Uterus (tissue), 4 donors: Measurements from ENCODE around the gene TLE1. TPM values are rescaled to one million over a fixed set of nuclear protein-coding genes. Genes with fewer than 3 reads are reported as not detected.

Experiments
- DNase-seq, 2 donors: peaks; one replicate each; pipeline ENCODE4 v3.0.0-alpha.2; 2019 to 2020
- H3K27ac ChIP-seq, 2 donors: fragments of 200-600 bp; sonication (generic); 1 replicate in 1 of 2; 2 replicates in 1 of 2; pipeline ENCODE4 v1.5.1; 2016 to 2018
- H3K27me3 ChIP-seq, 2 donors: fragments of 200-600 bp; sonication (generic); one replicate each; pipeline ENCODE4 v1.5.1; 2018 to 2019; ENCODE audit warnings: control low read depth in 1 of 2
- H3K36me3 ChIP-seq, 2 donors: fragments of 200-600 bp; sonication (generic); one replicate each; pipeline ENCODE4 v1.5.1; 2019; ENCODE audit warnings: control low read depth in 1 of 2
- H3K4me1 ChIP-seq, 2 donors: fragments of 200-600 bp; sonication (generic); one replicate each; pipeline ENCODE4 v1.5.1; 2018 to 2019; ENCODE audit warnings: control low read depth in 1 of 2
- H3K4me3 ChIP-seq, 2 donors: fragments of 200-600 bp; sonication (generic); 1 replicate in 1 of 2; 2 replicates in 1 of 2; pipeline ENCODE4 v1.5.1; 2018 to 2019; ENCODE audit warnings: mild to moderate bottlenecking in 1 of 2
- H3K9me3 ChIP-seq, 2 donors: fragments of 200-600 bp; sonication (generic); one replicate each; pipeline ENCODE4 v1.5.1; 2019; ENCODE audit warnings: control low read depth in 1 of 2
- CTCF ChIP-seq, 4 experiments: fragments of 200-600 bp in 2 of 4; fragments of 450-650 bp in 2 of 4; sonication (generic) in 2 of 4; IDR thresholded peaks; one replicate each; pipeline ENCODE4 v1.5.1; 2016 to 2019; ENCODE audit warnings: antibody characterized with exemption in 4 of 4, mild to moderate bottlenecking in 2 of 4, moderate library complexity in 1 of 4
- POLR2A ChIP-seq, 2 donors: fragments of 450-650 bp; IDR thresholded peaks; one replicate each; pipeline ENCODE4 v1.6.1; 2016; ENCODE audit warnings: antibody characterized with exemption in 2 of 2, mild to moderate bottlenecking in 1 of 2, moderate library complexity in 1 of 2
- intact Hi-C: fragments of 100-400 bp; cut with DNase I; formaldehyde crosslinking; loops from one replicate; pipeline ENCODE4 v1.15.1; 2023; ENCODE audit warnings: low total_unique reads
- total RNA-seq, 4 donors: library from RNA; depleted of rRNA in 3 of 4; stranded (reverse); fragments of >200 nt in 3 of 4; gene quantifications; one replicate each; pipeline versions ENCODE4 v1.1.0 to v1.2.4, GENCODE V29; 2014 to 2023
- donor health status: DM: yes; HTN: yes; CAD: no.

TLE1 gene
- total RNA-seq, 4 donors from 2014 or later: 31.0 to 124 (median 62.6) TPM

- DNase-seq: no peak
- intact Hi-C loops: no loop called here
These were observed 125.6 kb downstream of the TLE1 start for GRCh38 chr9:81563739-81564138.

GRCh38 chr9:81563020-81563407 is 126.3 kb downstream of the TLE1 start:
- no peak for TF ChIP-seq POLR2A (IDR thresholded peaks at IDR 0.05)
- no peak for TF ChIP-seq CTCF (IDR thresholded peaks at IDR 0.05)
- Histone ChIP-seq H3K4me3 (no peak overlapping the region), H3K36me3 (no peaks in the 10 kb centered on the region), H3K4me1 (no peaks in the 10 kb centered on the region), H3K27me3 (no peaks in the 10 kb centered on the region), H3K27ac (no peak overlapping the region), H3K9me3 (no peaks in the 10 kb centered on the region)
- DNase-seq: no peak
- intact Hi-C loops: no loop called here

More at GRCh38 chr9:81563739-81564138, 125.6 kb downstream of the TLE1 start:
- H3K4me1 ChIP-seq: no peaks in the 10 kb centered on the region
- H3K27me3 ChIP-seq: no peaks in the 10 kb centered on the region
- no peak for TF ChIP-seq POLR2A (IDR thresholded peaks at IDR 0.05)
- TF ChIP-seq CTCF (IDR thresholded peaks at IDR 0.05): no peak
- no peak overlapping the region for H3K4me3 ChIP-seq
- H3K27ac ChIP-seq: no peak overlapping the region
- H3K36me3 ChIP-seq: no peaks in the 10 kb centered on the region
- no peaks in the 10 kb centered on the region for H3K9me3 ChIP-seq

GRCh38 chr9:81562231-81563019 is 126.9 kb downstream of the TLE1 start:
- H3K4me3 ChIP-seq: no peak overlapping the region
- TF ChIP-seq POLR2A (IDR thresholded peaks at IDR 0.05) (no peak), CTCF (IDR thresholded peaks at IDR 0.05) (no peak)
- DNase-seq: peak in 1 of 2 donors; percentile 64
- intact Hi-C loops: no loop called here
- no peak overlapping the region for H3K27ac ChIP-seq
- no peaks in the 10 kb centered on the region for H3K36me3 ChIP-seq
- H3K4me1 ChIP-seq: no peaks in the 10 kb centered on the region
- H3K27me3 ChIP-seq: no peaks in the 10 kb centered on the region
- no peaks in the 10 kb centered on the region for H3K9me3 ChIP-seq

- H3K27me3 ChIP-seq: no peaks in the 10 kb centered on the region
- TF ChIP-seq CTCF (IDR thresholded peaks at IDR 0.05) (no peak), POLR2A (IDR thresholded peaks at IDR 0.05) (no peak)
- no peaks in the 10 kb centered on the region for H3K4me1 ChIP-seq
- intact Hi-C loops: no loop called here
- H3K27ac ChIP-seq: no peak overlapping the region
- H3K36me3 ChIP-seq: no peaks in the 10 kb centered on the region
- DNase-seq: no peak
- no peaks in the 10 kb centered on the region for H3K9me3 ChIP-seq
- H3K4me3 ChIP-seq: no peak overlapping the region
These were observed 128.3 kb downstream of the TLE1 start for GRCh38 chr9:81560851-81561732.

GRCh38 chr9:81559709-81560108 is 129.6 kb downstream of the TLE1 start:
- no peak overlapping the region for H3K4me3 ChIP-seq
- TF ChIP-seq CTCF (IDR thresholded peaks at IDR 0.05) (no peak), POLR2A (IDR thresholded peaks at IDR 0.05) (no peak)
- H3K27ac ChIP-seq: no peak overlapping the region
- no peaks in the 10 kb centered on the region for H3K27me3 ChIP-seq
- no peaks in the 10 kb centered on the region for H3K4me1 ChIP-seq
- H3K36me3 ChIP-seq: no peaks in the 10 kb centered on the region
- no peak for DNase-seq
- intact Hi-C loops: no loop called here
- H3K9me3 ChIP-seq: no peaks in the 10 kb centered on the region
